OCI-LY3 (cell line): ENCODE data around the gene HMX1.

Experiments
- H2AFZ ChIP-seq: fragments of 200-600, 300-600 bp; shearing (Covaris generic); 2 replicates; pipeline ENCODE4 v1.6.0; 2014; ENCODE audit warnings: antibody characterized with exemption, low read depth, low read length
- H3K27ac ChIP-seq: fragments of 200-600, 300-600 bp; sonication (generic); 2 replicates; pipeline ENCODE4 v1.5.1; 2014; ENCODE audit warnings: mild to moderate bottlenecking, low read length, moderate library complexity, mixed read lengths
- H3K27me3 ChIP-seq: fragments of 200-600, 300-600 bp; sonication (generic); 2 replicates; pipeline ENCODE4 v1.6.1; 2014; ENCODE audit warnings: low read depth, low read length, mixed read lengths
- H3K36me3 ChIP-seq: fragments of 200-600, 300-600 bp; sonication (generic); replicated peaks from 2 replicates; pipeline ENCODE3; 2014; ENCODE audit warnings: low read depth, low read length, mixed read lengths
- H3K4me1 ChIP-seq: fragments of 300-600, 200-600 bp; sonication (generic); 2 replicates; pipeline ENCODE4 v1.6.1; 2014; ENCODE audit warnings: low read length, mixed read lengths
- H3K4me2 ChIP-seq: fragments of 200-600, 300-600 bp; sonication (generic); 2 replicates; pipeline ENCODE4 v1.6.1; 2014; ENCODE audit warnings: low read length, mixed read lengths
- H3K4me3 ChIP-seq: fragments of 300-600, 200-600 bp; sonication (generic); 2 replicates; pipeline ENCODE4 v1.5.1; 2014; ENCODE audit warnings: antibody characterized with exemption, mild to moderate bottlenecking, low read length, moderate library complexity
- H3K79me2 ChIP-seq: fragments of 300-600, 200-600 bp; shearing (Covaris generic); 2 replicates; pipeline ENCODE4 v1.6.1; 2014; ENCODE audit warnings: mild to moderate bottlenecking, low read length, mixed read lengths
- H3K9ac ChIP-seq: fragments of 300-600, 200-600 bp; shearing (Covaris generic); 2 replicates; pipeline ENCODE4 v1.6.0; 2014; ENCODE audit warnings: mild to moderate bottlenecking, low read length, moderate library complexity
- H3K9me3 ChIP-seq: fragments of 200-600, 300-600 bp; shearing (Covaris generic); 2 replicates; pipeline ENCODE4 v1.6.1; 2014; ENCODE audit warnings: low read length, mixed read lengths; ENCODE audit not compliant: insufficient read depth
- H4K20me1 ChIP-seq: fragments of 200-600, 300-600 bp; sonication (generic); 2 replicates; pipeline ENCODE4 v1.6.1; 2016; ENCODE audit warnings: low read length, mixed read lengths; ENCODE audit not compliant: insufficient read depth
- CTCF ChIP-seq: fragments of 200-600, 300-600 bp; sonication (generic); IDR thresholded peaks from 2 replicates; pipeline ENCODE4 v1.5.1; 2014; ENCODE audit warnings: antibody characterized with exemption, low read length, low read depth
- EZH2phosphoT487 ChIP-seq: fragments of 200-600 bp; shearing (Covaris generic); IDR thresholded peaks from 2 replicates; pipeline ENCODE4 v1.6.1; 2018; ENCODE audit warnings: antibody characterized with exemption, mixed run types, low read depth

HMX1 gene

GRCh38 chr4:8868321-8869001 lies 3.2 kb downstream of the HMX1 start:
- no peak for TF ChIP-seq EZH2phosphoT487
- no peak for TF ChIP-seq CTCF
- H3K9me3 ChIP-seq, result no peaks in the 10 kb centered on the region
- H3K27ac ChIP-seq, result no peak overlapping the region
- H3K27me3 ChIP-seq, result no peaks in the 10 kb centered on the region
- H4K20me1 ChIP-seq, result no peaks in the 10 kb centered on the region
- H3K36me3 ChIP-seq, result no peaks in the 10 kb centered on the region
- H3K4me1 ChIP-seq, result peaks cover 5% of the 10 kb centered on the region; the same call in 1 of the 2 replicates
- no peak overlapping the region for H3K4me3 ChIP-seq
- no peak overlapping the region for H3K4me2 ChIP-seq
- H3K9ac ChIP-seq, result no peak overlapping the region
- H2AFZ ChIP-seq, result no peak overlapping the region
- no peaks in the 10 kb centered on the region for H3K79me2 ChIP-seq

GRCh38 chr4:8867624-8868320 lies 3.9 kb downstream of the HMX1 start:
- no peaks in the 10 kb centered on the region for H3K9me3 ChIP-seq

GRCh38 chr4:8866828-8867623 lies 4.6 kb downstream of the HMX1 start:
- Histone ChIP-seq H3K27me3 (no peaks in the 10 kb centered on the region), H3K4me2 (no peak overlapping the region), H3K79me2 (no peaks in the 10 kb centered on the region), H3K9me3 (no peaks in the 10 kb centered on the region), H3K4me1 (peaks cover 5% of the 10 kb centered on the region; the same call in 1 of the 2 replicates), H3K9ac (no peak overlapping the region), H4K20me1 (no peaks in the 10 kb centered on the region), H2AFZ (no peak overlapping the region), H3K36me3 (no peaks in the 10 kb centered on the region), H3K27ac (no peak overlapping the region), H3K4me3 (no peak overlapping the region)
- TF ChIP-seq EZH2phosphoT487, result no peak
- TF ChIP-seq CTCF, result no peak

More at GRCh38 chr4:8867624-8868320, 3.9 kb downstream of the HMX1 start:
- Histone ChIP-seq H3K4me3 (no peak overlapping the region), H3K27me3 (no peaks in the 10 kb centered on the region), H3K4me1 (peaks cover 5% of the 10 kb centered on the region; the same call in 1 of the 2 replicates), H3K4me2 (no peak overlapping the region), H3K36me3 (no peaks in the 10 kb centered on the region), H2AFZ (no peak overlapping the region), H3K79me2 (no peaks in the 10 kb centered on the region), H3K9ac (no peak overlapping the region), H4K20me1 (no peaks in the 10 kb centered on the region), H3K27ac (no peak overlapping the region)
- TF ChIP-seq EZH2phosphoT487, result no peak
- TF ChIP-seq CTCF, result no peak

GRCh38 chr4:8866421-8866820 lies 5.2 kb downstream of the HMX1 start:
- Histone ChIP-seq H3K9ac (no peak overlapping the region), H3K4me3 (no peak overlapping the region), H3K27me3 (no peaks in the 10 kb centered on the region), H3K4me1 (peaks cover 5% of the 10 kb centered on the region; the same call in 1 of the 2 replicates), H3K9me3 (no peaks in the 10 kb centered on the region), H3K79me2 (no peaks in the 10 kb centered on the region), H2AFZ (no peak overlapping the region), H3K27ac (no peak overlapping the region), H3K36me3 (no peaks in the 10 kb centered on the region), H3K4me2 (no peak overlapping the region), H4K20me1 (no peaks in the 10 kb centered on the region)
- TF ChIP-seq CTCF (no peak), EZH2phosphoT487 (no peak)
